Measurements from ENCODE around the gene HEATR3.

The HEATR3 gene

GRCh38 chr16:50146479-50147435 is 81.0 kb downstream of the HEATR3 start:
- H3K27me3 Mint-ChIP-seq = no peaks in the 10 kb centered on the region
- no peaks in the 10 kb centered on the region for H3K36me3 Mint-ChIP-seq (ENCODE audit: low read depth)
- DNase-seq = no peak
- no peak for ATAC-seq
- peaks cover 3% of the 10 kb centered on the region for H3K4me1 Mint-ChIP-seq
- H3K9me3 Mint-ChIP-seq = no peaks in the 10 kb centered on the region
- H3K4me3 Mint-ChIP-seq = no peak overlapping the region
- no peak overlapping the region for H3K27ac Mint-ChIP-seq

- H3K4me3 Mint-ChIP-seq = no peak overlapping the region
- no peak overlapping the region for H3K27ac Mint-ChIP-seq
- no peaks in the 10 kb centered on the region for H3K9me3 Mint-ChIP-seq
- no peak for DNase-seq
- no peaks in the 10 kb centered on the region for H3K27me3 Mint-ChIP-seq
- peaks cover 5% of the 10 kb centered on the region for H3K36me3 Mint-ChIP-seq (ENCODE audit: low read depth)
- ATAC-seq = no peak
- H3K4me1 Mint-ChIP-seq = peaks cover 28% of the 10 kb centered on the region
These were observed 85.6 kb downstream of the HEATR3 start for GRCh38 chr16:50151322-50151721.

GRCh38 chr16:50151756-50152155 is 86.0 kb downstream of the HEATR3 start:
- Mint-ChIP-seq H3K36me3 (ENCODE audit: low read depth) (peaks cover 5% of the 10 kb centered on the region), H3K4me1 (peaks cover 33% of the 10 kb centered on the region), H3K27me3 (no peaks in the 10 kb centered on the region), H3K4me3 (peak overlapping the region; percentile 85), H3K9me3 (no peaks in the 10 kb centered on the region), H3K27ac (peak overlapping the region; percentile 96)
- DNase-seq (peak; percentile 27), ATAC-seq (no peak)

- H3K4me3 Mint-ChIP-seq = peak overlapping the region; percentile 85
- peak; percentile 75 for ATAC-seq
- H3K27ac Mint-ChIP-seq = peak overlapping the region; percentile 96
- H3K9me3 Mint-ChIP-seq = no peaks in the 10 kb centered on the region
- no peaks in the 10 kb centered on the region for H3K27me3 Mint-ChIP-seq
- peaks cover 37% of the 10 kb centered on the region for H3K4me1 Mint-ChIP-seq
- peaks cover 5% of the 10 kb centered on the region for H3K36me3 Mint-ChIP-seq (ENCODE audit: low read depth)
- DNase-seq = peak; percentile 71
These were observed 86.6 kb downstream of the HEATR3 start for GRCh38 chr16:50152351-50152806.

GRCh38 chr16:50152807-50153595 is 87.2 kb downstream of the HEATR3 start, which contains the start of gene TENT4B:
TSS of gene TENT4B (plus strand) at chr16:50153306. CDS start at chr16:50153622, 316 bp downstream.
- H3K9me3 Mint-ChIP-seq = no peaks in the 10 kb centered on the region
- DNase-seq = peak; percentile 85
- no peaks in the 10 kb centered on the region for H3K27me3 Mint-ChIP-seq
- peaks cover 5% of the 10 kb centered on the region for H3K36me3 Mint-ChIP-seq (ENCODE audit: low read depth)
- peaks cover 37% of the 10 kb centered on the region for H3K4me1 Mint-ChIP-seq
- H3K27ac Mint-ChIP-seq = peak within 1 kb of the TSS; percentile 96
- H3K4me3 Mint-ChIP-seq = peak within 1 kb of the TSS; percentile 85
- peak; percentile 75 for ATAC-seq

GRCh38 chr16:50153596-50154419 is 88.0 kb downstream of the HEATR3 start:
- Mint-ChIP-seq H3K36me3 (ENCODE audit: low read depth) (peaks cover 5% of the 10 kb centered on the region), H3K27ac (peak overlapping the region; percentile 73), H3K4me3 (peak overlapping the region; percentile 78), H3K4me1 (peaks cover 45% of the 10 kb centered on the region), H3K27me3 (no peaks in the 10 kb centered on the region), H3K9me3 (no peaks in the 10 kb centered on the region)
- ATAC-seq (no peak), DNase-seq (peak; percentile 37)

GRCh38 chr16:50154420-50154950 is 88.7 kb downstream of the HEATR3 start:
- peaks cover 5% of the 10 kb centered on the region for H3K36me3 Mint-ChIP-seq (ENCODE audit: low read depth)
- DNase-seq = peak; percentile 19
- H3K9me3 Mint-ChIP-seq = no peaks in the 10 kb centered on the region
- H3K27me3 Mint-ChIP-seq = no peaks in the 10 kb centered on the region
- H3K4me1 Mint-ChIP-seq = peaks cover 50% of the 10 kb centered on the region
- ATAC-seq = no peak
- H3K27ac Mint-ChIP-seq = peak overlapping the region; percentile 73
- peak overlapping the region; percentile 78 for H3K4me3 Mint-ChIP-seq

GRCh38 chr16:50155925-50156324 is 90.2 kb downstream of the HEATR3 start:
- no peaks in the 10 kb centered on the region for H3K27me3 Mint-ChIP-seq
- peak overlapping the region; percentile 78 for H3K4me3 Mint-ChIP-seq
- H3K9me3 Mint-ChIP-seq = no peaks in the 10 kb centered on the region
- ATAC-seq (no peak), DNase-seq (no peak)
- H3K4me1 Mint-ChIP-seq = peaks cover 65% of the 10 kb centered on the region
- H3K36me3 Mint-ChIP-seq (ENCODE audit: low read depth) = peaks cover 9% of the 10 kb centered on the region
- H3K27ac Mint-ChIP-seq = peak overlapping the region; percentile 73
